NCI-H1092 treated with DMSO at 0.1 percent for 48 hours (cell line): ENCODE results near the gene CDIPT.

Source experiments
- DNase-seq: peaks from one replicate; lab custom pipeline; 2025; lab: John Stamatoyannopoulos, UW

Gene CDIPT

DNA sequence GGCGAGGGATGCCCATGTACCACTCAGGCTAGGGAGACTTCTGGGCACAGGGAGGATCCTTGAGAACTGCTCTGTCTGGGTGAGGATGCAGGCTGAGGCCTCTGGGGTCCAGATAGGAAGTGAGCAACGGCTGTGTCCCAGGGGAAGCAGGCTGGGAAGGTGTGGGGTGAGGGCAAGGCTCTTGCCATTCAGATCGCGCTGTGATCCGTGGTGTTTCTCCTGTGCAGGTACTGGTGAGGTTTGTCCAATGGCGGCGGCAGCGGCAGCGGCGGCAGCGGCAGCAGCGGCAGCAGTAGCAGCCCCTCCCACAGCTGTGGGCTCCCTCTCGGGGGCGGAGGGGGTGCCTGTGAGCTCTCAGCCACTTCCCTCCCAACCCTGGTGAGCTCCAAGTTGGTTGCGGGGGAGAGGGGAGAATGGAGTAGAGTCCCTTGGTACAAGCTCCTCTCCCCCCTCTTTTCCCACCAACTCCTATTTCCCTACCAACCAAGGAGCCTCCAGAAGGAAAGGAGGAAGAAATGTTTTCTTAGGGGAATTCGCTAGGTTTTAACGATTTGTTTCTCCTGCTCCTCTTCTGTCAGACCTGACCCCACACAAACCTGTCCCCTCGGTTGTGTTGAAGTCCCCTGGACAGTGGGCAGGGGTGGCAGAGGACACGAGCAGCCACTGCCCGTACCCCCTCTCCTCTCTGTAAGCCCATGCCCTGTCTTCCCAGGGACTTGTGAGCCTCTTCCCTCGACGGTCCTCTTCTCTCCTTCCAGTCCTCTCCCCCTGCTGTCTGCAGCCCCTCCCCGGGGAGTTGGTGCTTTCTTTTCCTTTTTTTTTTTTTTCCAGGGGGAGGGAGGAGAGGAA lies 53.0 kb downstream of the CDIPT start:
- no peak for DNase-seq

DNA sequence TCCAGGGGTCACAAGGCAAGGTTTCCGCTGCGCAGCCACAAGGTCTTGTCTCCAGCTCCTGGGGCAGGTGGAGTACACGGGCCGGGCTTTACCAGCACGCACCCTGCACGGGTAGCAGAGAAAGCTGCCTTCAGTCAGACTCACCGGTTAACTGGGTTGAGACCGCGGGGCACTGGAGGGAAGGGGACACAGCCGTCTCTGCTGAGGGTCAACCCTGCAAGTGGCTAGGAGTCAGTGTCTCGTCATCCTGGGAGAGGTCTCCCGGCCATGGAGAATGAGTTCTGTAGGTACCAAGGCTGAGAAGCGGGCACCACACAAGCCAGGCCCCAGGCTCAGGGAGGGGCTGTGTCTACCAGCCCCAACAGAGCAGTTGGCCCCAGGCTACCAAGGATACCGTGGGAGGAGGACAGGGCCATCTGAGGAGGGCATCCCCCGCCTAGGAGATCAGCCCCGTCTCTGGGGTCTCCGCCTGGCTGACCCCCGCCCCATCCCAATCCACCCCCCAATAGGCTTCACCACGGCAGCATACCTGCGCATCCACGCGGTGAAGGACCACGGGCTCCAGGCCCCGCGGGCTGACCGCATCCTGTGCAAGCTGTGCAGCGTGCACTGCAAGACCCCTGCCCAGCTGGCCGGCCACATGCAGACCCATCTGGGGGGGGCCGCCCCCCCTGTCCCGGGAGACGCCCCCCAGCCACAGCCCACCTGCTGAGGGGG lies 53.8 kb downstream of the CDIPT start:
- DNase-seq, result no peak
